H9 (cell line): Measurements from ENCODE around the gene RABL6. TPM values are rescaled to one million over a fixed set of nuclear protein-coding genes. Genes with fewer than 3 reads are reported as not detected.
A peak's percentile ranks its signal among the peaks of the same experiment; 100 is the strongest.

ENCODE experiments used
- DNase-seq: peaks from one replicate; pipeline ENCODE4 v3.0.0-alpha.2; 2017
- H2AFZ ChIP-seq: one replicate; pipeline ENCODE4 v1.6.1; 2013; ENCODE audit warnings: mild to moderate bottlenecking, low read length, control low read depth, moderate library complexity
- H2AK5ac ChIP-seq: 2 replicates; pipeline ENCODE4 v1.6.1; 2013; ENCODE audit warnings: low read length, control low read depth, mixed read lengths; ENCODE audit not compliant: insufficient read length
- H2BK120ac ChIP-seq: one replicate; pipeline ENCODE4 v1.6.1; 2013; ENCODE audit warnings: low read depth, mild to moderate bottlenecking, low read length, control low read depth, inconsistent platforms; ENCODE audit not compliant: poor library complexity, severe bottlenecking
- H2BK12ac ChIP-seq: 2 replicates; pipeline ENCODE4 v1.6.1; 2013; ENCODE audit warnings: low read length, control low read depth, mixed read lengths, low read depth; ENCODE audit not compliant: insufficient read length
- H2BK15ac ChIP-seq: 2 replicates; pipeline ENCODE4 v1.6.1; 2013; ENCODE audit warnings: low read depth, low read length, control low read depth
- H2BK20ac ChIP-seq: one replicate; pipeline ENCODE4 v1.6.1; 2013; ENCODE audit warnings: low read depth, mild to moderate bottlenecking, low read length, control low read depth, inconsistent platforms; ENCODE audit not compliant: poor library complexity, severe bottlenecking
- H2BK5ac ChIP-seq: 2 replicates; pipeline ENCODE4 v1.6.1; 2013; ENCODE audit warnings: low read length, control low read depth, mixed read lengths; ENCODE audit not compliant: insufficient read length
- H3K14ac ChIP-seq: 2 replicates; pipeline ENCODE4 v1.6.1; 2013; ENCODE audit warnings: low read length, control low read depth; ENCODE audit not compliant: insufficient read depth
- H3K18ac ChIP-seq: 2 replicates; pipeline ENCODE4 v1.6.1; 2013; ENCODE audit warnings: low read depth, mild to moderate bottlenecking, mixed read lengths, low read length, control low read depth; ENCODE audit not compliant: insufficient read length
- H3K23ac ChIP-seq: 2 replicates; pipeline ENCODE4 v1.6.1; 2013; ENCODE audit warnings: low read length, control low read depth, mixed read lengths, low read depth; ENCODE audit not compliant: insufficient read length
- H3K23me2 ChIP-seq: 2 replicates; pipeline ENCODE4 v1.6.1; 2013; ENCODE audit warnings: low read depth, mild to moderate bottlenecking, mixed read lengths, low read length, control low read depth; ENCODE audit not compliant: insufficient read length, poor library complexity, severe bottlenecking
- H3K27ac ChIP-seq: 2 replicates; pipeline ENCODE4 v1.5.1; 2013; ENCODE audit warnings: low read length, control low read depth, mixed read lengths, low read depth; ENCODE audit not compliant: insufficient read length
- H3K27me3 ChIP-seq: 2 replicates; pipeline ENCODE4 v1.6.1; 2013; ENCODE audit warnings: low read length, control low read depth, inconsistent platforms; ENCODE audit not compliant: insufficient read depth
- H3K4ac ChIP-seq: 2 replicates; pipeline ENCODE4 v1.6.1; 2013; ENCODE audit warnings: low read depth, mild to moderate bottlenecking, control low read depth, inconsistent platforms, low read length, moderate library complexity
- H3K4me1 ChIP-seq: 2 replicates; pipeline ENCODE4 v1.6.1; 2013; ENCODE audit warnings: low read length, control low read depth, inconsistent platforms; ENCODE audit not compliant: insufficient read depth
- H3K4me2 ChIP-seq: 2 replicates; pipeline ENCODE4 v1.6.1; 2013; ENCODE audit warnings: low read length, control low read depth, mixed read lengths; ENCODE audit not compliant: insufficient read length, insufficient read depth
- H3K56ac ChIP-seq: 2 replicates; pipeline ENCODE4 v1.6.1; 2013; ENCODE audit warnings: low read depth, mild to moderate bottlenecking, mixed read lengths, low read length, control low read depth; ENCODE audit not compliant: insufficient read length
- H3K79me1 ChIP-seq: 2 replicates; pipeline ENCODE4 v1.6.1; 2013; ENCODE audit warnings: low read depth, mild to moderate bottlenecking, moderate library complexity, low read length, control low read depth, inconsistent platforms; ENCODE audit not compliant: insufficient read depth, poor library complexity, severe bottlenecking
- H3K79me2 ChIP-seq: 2 replicates; pipeline ENCODE4 v1.6.1; 2013; ENCODE audit warnings: low read length, control low read depth, inconsistent platforms; ENCODE audit not compliant: insufficient read depth
- H3K9ac ChIP-seq: 2 replicates; pipeline ENCODE4 v1.6.1; 2013; ENCODE audit warnings: low read length, control low read depth, mixed read lengths; ENCODE audit not compliant: insufficient read length; ENCODE audit errors: extremely low read depth
- H3K9me3 ChIP-seq: one replicate; pipeline ENCODE4 v1.6.1; 2013; ENCODE audit warnings: low read depth, low read length, inconsistent platforms; ENCODE audit not compliant: control insufficient read depth
- H3T11ph ChIP-seq: one replicate; pipeline ENCODE4 v1.6.1; 2013; ENCODE audit warnings: mild to moderate bottlenecking, low read length, control low read depth, inconsistent platforms
- H4K20me1 ChIP-seq: one replicate; pipeline ENCODE4 v1.6.1; 2013; ENCODE audit not compliant: control insufficient read depth, insufficient read length, insufficient read depth
- H4K5ac ChIP-seq: 2 replicates; pipeline ENCODE4 v1.6.1; 2013; ENCODE audit warnings: low read depth, mild to moderate bottlenecking, mixed read lengths, low read length, control low read depth; ENCODE audit not compliant: insufficient read length
- H4K8ac ChIP-seq: replicated peaks from 2 replicates; pipeline ENCODE4 v1.6.1; 2013; ENCODE audit warnings: low read length, control low read depth, mixed read lengths, low read depth; ENCODE audit not compliant: insufficient read length
- H4K91ac ChIP-seq: 2 replicates; pipeline ENCODE4 v1.6.1; 2013; ENCODE audit warnings: low read depth, mild to moderate bottlenecking, moderate library complexity, mixed read lengths, low read length, control low read depth; ENCODE audit not compliant: insufficient read length
- H3K27ac Mint-ChIP-seq, 3 experiments: 2 replicates in 2 of 3; 3 replicates in 1 of 3; pipeline ENCODE4 v1.8.0; 2020 to 2021; ENCODE audit warnings: mixed read lengths in 3 of 3, mild to moderate bottlenecking in 1 of 3, moderate library complexity in 1 of 3
- H3K27me3 Mint-ChIP-seq: 2 replicates; pipeline ENCODE4 v1.8.0; 2021; ENCODE audit warnings: low read depth, mild to moderate bottlenecking, moderate library complexity, mixed read lengths
- H3K36me3 Mint-ChIP-seq, 3 experiments: 2 replicates in 2 of 3; 3 replicates in 1 of 3; pipeline ENCODE4 v1.8.0; 2020 to 2021; ENCODE audit warnings: low read depth in 3 of 3, mixed read lengths in 3 of 3; ENCODE audit not compliant: insufficient read depth in 1 of 3
- H3K4me1 Mint-ChIP-seq, 2 experiments: 2 replicates each; pipeline ENCODE4 v1.8.0; 2020; ENCODE audit warnings: mixed read lengths in 2 of 2
- H3K4me3 Mint-ChIP-seq, 2 experiments: 2 replicates in 1 of 2; 3 replicates in 1 of 2; pipeline ENCODE4 v1.8.0; 2020 to 2021; ENCODE audit warnings: mild to moderate bottlenecking in 2 of 2, mixed read lengths in 2 of 2, moderate library complexity in 1 of 2
- H3K9me3 Mint-ChIP-seq, 2 experiments: 2 replicates in 1 of 2; 3 replicates in 1 of 2; pipeline ENCODE4 v1.8.0; 2020; ENCODE audit warnings: mild to moderate bottlenecking in 2 of 2, mixed read lengths in 2 of 2, moderate library complexity in 1 of 2
- CTCF ChIP-seq: fragments of 200-600 bp; sonication (generic); conservative IDR thresholded peaks from 3 replicates; pipeline ENCODE4 v1.8.0; 2021; ENCODE audit warnings: antibody characterized with exemption, mild to moderate bottlenecking
- WGBS: extraction: QIAGEN DNeasy Blood & Tissue Kit; methylation state at CpG from one replicate; pipeline ENCODE4 v1.1.7; 2013; ENCODE audit warnings: missing lambda C conversion rate, low lambda C conversion rate, mixed read lengths; ENCODE audit not compliant: insufficient read length; ENCODE audit errors: extremely low coverage; 5-methylcytosine and 5-hydroxymethylcytosine counted together
- total RNA-seq: library from RNA; stranded (reverse); gene quantifications from 2 replicates; pipeline ENCODE4 v1.2.1, GENCODE V29; 2021

RABL6 gene
- total RNA-seq, 1 experiment from 2014 or later: 108 TPM

GRCh38 chr9:136857166-136857565, 49.4 kb downstream of the RABL6 start:
- no peaks in the 10 kb centered on the region for H3K4me1 ChIP-seq
- H3K9me3 ChIP-seq: no peaks in the 10 kb centered on the region
- no peaks in the 10 kb centered on the region for H4K20me1 ChIP-seq
- H3K56ac ChIP-seq: no peak overlapping the region
- no peak overlapping the region for H3T11ph ChIP-seq
- H3K4me1 Mint-ChIP-seq: no peaks in the 10 kb centered on the region
- H4K8ac ChIP-seq: no peak overlapping the region
- no peak overlapping the region for H2AK5ac ChIP-seq
- H3K23ac ChIP-seq: no peak overlapping the region
- H3K14ac ChIP-seq: no peak overlapping the region
- no peak overlapping the region for H3K4ac ChIP-seq
- no peak overlapping the region for H4K5ac ChIP-seq
- H2BK120ac ChIP-seq: no peak overlapping the region
- no peak overlapping the region for H3K18ac ChIP-seq
- H3K27ac ChIP-seq: no peak overlapping the region
- no peak overlapping the region for H2BK5ac ChIP-seq
- whole genome bisulfite sequencing: no CpG with 5 or more reads among the region's 19 CpGs
- no peaks in the 10 kb centered on the region for H3K23me2 ChIP-seq
- no peak for TF ChIP-seq CTCF
- no peak overlapping the region for H4K91ac ChIP-seq
- H2BK15ac ChIP-seq: no peak overlapping the region
- H3K27ac Mint-ChIP-seq: no peak overlapping the region
- H2AFZ ChIP-seq: no peak overlapping the region
- no peak overlapping the region for H3K4me3 Mint-ChIP-seq
- H3K27me3 ChIP-seq: no peaks in the 10 kb centered on the region
- H3K9ac ChIP-seq: no peak overlapping the region
- no peak overlapping the region for H2BK20ac ChIP-seq
- H3K27me3 Mint-ChIP-seq: no peaks in the 10 kb centered on the region; the same call in 1 of the 2 replicates
- no peaks in the 10 kb centered on the region for H3K79me2 ChIP-seq
- no peak overlapping the region for H2BK12ac ChIP-seq
- DNase-seq: peak; percentile 28
- H3K79me1 ChIP-seq: no peaks in the 10 kb centered on the region
- H3K9me3 Mint-ChIP-seq: no peaks in the 10 kb centered on the region
- H3K36me3 Mint-ChIP-seq: peaks cover 0 to 18% (median 10%) of the 10 kb centered on the region in 3 experiments; a peak in 5 of 7 replicates
- H3K4me2 ChIP-seq: no peak overlapping the region
